ENCODE data around the gene RAB11FIP4.

DNA sequence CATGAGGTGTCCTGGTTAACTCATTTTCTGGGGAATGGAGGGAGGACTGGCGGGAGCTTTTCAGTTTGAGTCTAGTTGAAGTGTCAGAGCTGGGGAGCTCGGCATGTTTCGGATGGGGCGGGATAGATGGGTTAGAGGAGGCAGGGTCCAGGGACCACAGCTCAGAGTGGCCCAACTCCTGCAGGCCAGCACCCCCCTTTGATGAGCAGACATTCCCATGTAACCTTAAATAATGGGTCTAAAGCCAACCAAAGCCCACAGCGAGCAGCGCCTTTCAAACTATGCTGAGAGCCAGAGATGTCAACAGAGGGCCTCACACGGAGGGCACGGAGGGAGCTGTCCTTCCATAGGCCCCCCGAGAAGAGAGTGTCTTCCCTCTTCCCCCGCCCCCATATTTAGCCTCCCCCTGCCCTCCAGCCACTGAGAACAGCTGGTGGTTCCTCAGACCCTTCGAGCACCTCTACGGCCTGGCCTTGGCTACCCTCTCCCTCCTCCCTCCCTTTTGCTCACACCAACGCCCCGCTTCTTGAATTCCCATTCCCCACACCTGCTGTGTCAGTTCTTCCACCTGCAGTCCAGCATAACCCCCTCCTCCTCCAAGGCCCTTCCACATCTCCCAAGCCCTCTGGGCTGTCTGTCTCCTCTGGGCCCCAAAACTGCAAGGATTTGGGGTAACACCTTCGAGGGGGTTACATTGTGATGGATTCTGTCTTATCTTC is 21.8 kb downstream of the RAB11FIP4 start:
- TF ChIP-seq POLR2A (IDR thresholded peaks at IDR 0.05), result no peak
- TF ChIP-seq, protein P1, sequence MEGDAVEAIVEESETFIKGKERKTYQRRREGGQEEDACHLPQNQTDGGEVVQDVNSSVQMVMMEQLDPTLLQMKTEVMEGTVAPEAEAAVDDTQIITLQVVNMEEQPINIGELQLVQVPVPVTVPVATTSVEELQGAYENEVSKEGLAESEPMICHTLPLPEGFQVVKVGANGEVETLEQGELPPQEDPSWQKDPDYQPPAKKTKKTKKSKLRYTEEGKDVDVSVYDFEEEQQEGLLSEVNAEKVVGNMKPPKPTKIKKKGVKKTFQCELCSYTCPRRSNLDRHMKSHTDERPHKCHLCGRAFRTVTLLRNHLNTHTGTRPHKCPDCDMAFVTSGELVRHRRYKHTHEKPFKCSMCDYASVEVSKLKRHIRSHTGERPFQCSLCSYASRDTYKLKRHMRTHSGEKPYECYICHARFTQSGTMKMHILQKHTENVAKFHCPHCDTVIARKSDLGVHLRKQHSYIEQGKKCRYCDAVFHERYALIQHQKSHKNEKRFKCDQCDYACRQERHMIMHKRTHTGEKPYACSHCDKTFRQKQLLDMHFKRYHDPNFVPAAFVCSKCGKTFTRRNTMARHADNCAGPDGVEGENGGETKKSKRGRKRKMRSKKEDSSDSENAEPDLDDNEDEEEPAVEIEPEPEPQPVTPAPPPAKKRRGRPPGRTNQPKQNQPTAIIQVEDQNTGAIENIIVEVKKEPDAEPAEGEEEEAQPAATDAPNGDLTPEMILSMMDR (IDR thresholded peaks at IDR 0.05), result no peak
